HCT116 (cell line): ENCODE results near the gene TXNL4B.

ENCODE experiments used
- EZH2 ChIP-seq: fragments of 200-600 bp; sonication (generic); IDR thresholded peaks from 2 replicates; pipeline ENCODE4 v1.6.1; 2017; ENCODE audit warnings: antibody characterized with exemption, mixed run types
- EZH2phosphoT487 ChIP-seq: fragments of 200-600 bp; IDR thresholded peaks from 2 replicates; pipeline ENCODE4 v1.6.1; 2018; ENCODE audit warnings: antibody characterized with exemption, borderline replicate concordance
- POLR2A ChIP-seq: IDR thresholded peaks from 2 replicates; pipeline ENCODE4 v1.7.0; 2011; ENCODE audit warnings: borderline replicate concordance; ENCODE audit not compliant: insufficient read depth, insufficient read length; ENCODE audit errors: extremely low read depth
- POLR2AphosphoS5 ChIP-seq: IDR thresholded peaks from 2 replicates; pipeline ENCODE4 v1.6.1; 2011; ENCODE audit warnings: mild to moderate bottlenecking, low read depth, low read length, moderate library complexity
- SIN3A ChIP-seq: IDR thresholded peaks from 2 replicates; pipeline ENCODE4 v1.6.1; 2012; ENCODE audit warnings: low read depth
- SRF ChIP-seq: IDR thresholded peaks from 2 replicates; pipeline ENCODE4 v1.6.1; 2012; ENCODE audit warnings: low read depth
- YY1 ChIP-seq: IDR thresholded peaks from 2 replicates; pipeline ENCODE4 v1.6.1; 2011; ENCODE audit warnings: low read length, low read depth, moderate library complexity, mild to moderate bottlenecking; ENCODE audit not compliant: insufficient replicate concordance; ENCODE audit errors: extremely low read depth
- ZFX ChIP-seq: fragments of 450-650 bp; IDR thresholded peaks from 2 replicates; pipeline ENCODE4 v1.6.1; 2017
- ZNF274 ChIP-seq: fragments of 200-500 bp; sonication (Bioruptor generic); IDR thresholded peaks from 2 replicates; pipeline ENCODE4 v1.6.1; 2014; ENCODE audit warnings: mild to moderate bottlenecking, low read depth, low read length, inconsistent platforms
- TF ChIP-seq, protein P1 (sequence below): IDR thresholded peaks from 2 replicates; pipeline ENCODE4 v1.6.1; 2012; ENCODE audit warnings: low read depth
- TF ChIP-seq, protein P2 (sequence below): IDR thresholded peaks from 2 replicates; pipeline ENCODE4 v1.6.1; 2011; ENCODE audit warnings: mild to moderate bottlenecking, low read length, moderate library complexity; ENCODE audit not compliant: insufficient replicate concordance; ENCODE audit errors: extremely low read depth
- TF ChIP-seq, protein P3 (sequence below), 3 experiments: fragments of 200-600 bp in 1 of 3; sonication (generic) in 1 of 3; IDR thresholded peaks in 2 of 3; conservative IDR thresholded peaks in 1 of 3; 2 replicates each; pipeline ENCODE4 v1.5.1; 2012 to 2017; ENCODE audit warnings: low read depth in 2 of 3, low read length in 2 of 3, antibody characterized with exemption in 1 of 3, borderline replicate concordance in 1 of 3, control low read depth in 1 of 3, mild to moderate bottlenecking in 1 of 3, mixed read lengths in 1 of 3, mixed run types in 1 of 3, moderate library complexity in 1 of 3; ENCODE audit not compliant: insufficient read depth in 1 of 3
- TF ChIP-seq, protein P4 (sequence below): IDR thresholded peaks from 2 replicates; pipeline ENCODE4 v1.6.1; 2012

DNA sequence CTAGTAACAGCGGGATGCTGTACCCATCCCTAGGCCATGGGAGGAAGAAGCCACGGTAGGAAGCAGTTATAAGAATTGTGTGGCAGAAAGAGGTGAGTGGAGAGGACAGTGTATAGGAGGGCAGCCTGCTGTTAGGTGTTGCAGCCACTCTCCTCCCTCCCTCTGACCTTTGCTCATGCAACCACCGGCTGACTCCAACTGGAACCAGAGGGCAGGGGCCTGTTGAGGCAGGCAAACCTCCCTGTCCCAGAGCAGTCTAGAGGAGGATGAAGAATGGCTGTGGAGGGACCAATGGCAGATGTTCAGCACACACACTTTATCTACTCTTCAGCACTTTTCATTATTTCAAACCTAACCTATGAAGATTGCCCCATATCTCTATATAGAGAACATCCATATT, 2.2 kb downstream of the TXNL4B start:
- TF ChIP-seq, protein P1, sequence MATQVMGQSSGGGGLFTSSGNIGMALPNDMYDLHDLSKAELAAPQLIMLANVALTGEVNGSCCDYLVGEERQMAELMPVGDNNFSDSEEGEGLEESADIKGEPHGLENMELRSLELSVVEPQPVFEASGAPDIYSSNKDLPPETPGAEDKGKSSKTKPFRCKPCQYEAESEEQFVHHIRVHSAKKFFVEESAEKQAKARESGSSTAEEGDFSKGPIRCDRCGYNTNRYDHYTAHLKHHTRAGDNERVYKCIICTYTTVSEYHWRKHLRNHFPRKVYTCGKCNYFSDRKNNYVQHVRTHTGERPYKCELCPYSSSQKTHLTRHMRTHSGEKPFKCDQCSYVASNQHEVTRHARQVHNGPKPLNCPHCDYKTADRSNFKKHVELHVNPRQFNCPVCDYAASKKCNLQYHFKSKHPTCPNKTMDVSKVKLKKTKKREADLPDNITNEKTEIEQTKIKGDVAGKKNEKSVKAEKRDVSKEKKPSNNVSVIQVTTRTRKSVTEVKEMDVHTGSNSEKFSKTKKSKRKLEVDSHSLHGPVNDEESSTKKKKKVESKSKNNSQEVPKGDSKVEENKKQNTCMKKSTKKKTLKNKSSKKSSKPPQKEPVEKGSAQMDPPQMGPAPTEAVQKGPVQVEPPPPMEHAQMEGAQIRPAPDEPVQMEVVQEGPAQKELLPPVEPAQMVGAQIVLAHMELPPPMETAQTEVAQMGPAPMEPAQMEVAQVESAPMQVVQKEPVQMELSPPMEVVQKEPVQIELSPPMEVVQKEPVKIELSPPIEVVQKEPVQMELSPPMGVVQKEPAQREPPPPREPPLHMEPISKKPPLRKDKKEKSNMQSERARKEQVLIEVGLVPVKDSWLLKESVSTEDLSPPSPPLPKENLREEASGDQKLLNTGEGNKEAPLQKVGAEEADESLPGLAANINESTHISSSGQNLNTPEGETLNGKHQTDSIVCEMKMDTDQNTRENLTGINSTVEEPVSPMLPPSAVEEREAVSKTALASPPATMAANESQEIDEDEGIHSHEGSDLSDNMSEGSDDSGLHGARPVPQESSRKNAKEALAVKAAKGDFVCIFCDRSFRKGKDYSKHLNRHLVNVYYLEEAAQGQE: no peak
- TF ChIP-seq EZH2 (no peak), POLR2A (no peak), YY1 (no peak), POLR2AphosphoS5 (no peak), ZNF274 (no peak), SRF (no peak), SIN3A (no peak), ZFX (no peak), EZH2phosphoT487 (no peak)
- TF ChIP-seq, protein P2, sequence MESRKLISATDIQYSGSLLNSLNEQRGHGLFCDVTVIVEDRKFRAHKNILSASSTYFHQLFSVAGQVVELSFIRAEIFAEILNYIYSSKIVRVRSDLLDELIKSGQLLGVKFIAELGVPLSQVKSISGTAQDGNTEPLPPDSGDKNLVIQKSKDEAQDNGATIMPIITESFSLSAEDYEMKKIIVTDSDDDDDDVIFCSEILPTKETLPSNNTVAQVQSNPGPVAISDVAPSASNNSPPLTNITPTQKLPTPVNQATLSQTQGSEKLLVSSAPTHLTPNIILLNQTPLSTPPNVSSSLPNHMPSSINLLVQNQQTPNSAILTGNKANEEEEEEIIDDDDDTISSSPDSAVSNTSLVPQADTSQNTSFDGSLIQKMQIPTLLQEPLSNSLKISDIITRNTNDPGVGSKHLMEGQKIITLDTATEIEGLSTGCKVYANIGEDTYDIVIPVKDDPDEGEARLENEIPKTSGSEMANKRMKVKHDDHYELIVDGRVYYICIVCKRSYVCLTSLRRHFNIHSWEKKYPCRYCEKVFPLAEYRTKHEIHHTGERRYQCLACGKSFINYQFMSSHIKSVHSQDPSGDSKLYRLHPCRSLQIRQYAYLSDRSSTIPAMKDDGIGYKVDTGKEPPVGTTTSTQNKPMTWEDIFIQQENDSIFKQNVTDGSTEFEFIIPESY: no peak
- TF ChIP-seq, protein P3, sequence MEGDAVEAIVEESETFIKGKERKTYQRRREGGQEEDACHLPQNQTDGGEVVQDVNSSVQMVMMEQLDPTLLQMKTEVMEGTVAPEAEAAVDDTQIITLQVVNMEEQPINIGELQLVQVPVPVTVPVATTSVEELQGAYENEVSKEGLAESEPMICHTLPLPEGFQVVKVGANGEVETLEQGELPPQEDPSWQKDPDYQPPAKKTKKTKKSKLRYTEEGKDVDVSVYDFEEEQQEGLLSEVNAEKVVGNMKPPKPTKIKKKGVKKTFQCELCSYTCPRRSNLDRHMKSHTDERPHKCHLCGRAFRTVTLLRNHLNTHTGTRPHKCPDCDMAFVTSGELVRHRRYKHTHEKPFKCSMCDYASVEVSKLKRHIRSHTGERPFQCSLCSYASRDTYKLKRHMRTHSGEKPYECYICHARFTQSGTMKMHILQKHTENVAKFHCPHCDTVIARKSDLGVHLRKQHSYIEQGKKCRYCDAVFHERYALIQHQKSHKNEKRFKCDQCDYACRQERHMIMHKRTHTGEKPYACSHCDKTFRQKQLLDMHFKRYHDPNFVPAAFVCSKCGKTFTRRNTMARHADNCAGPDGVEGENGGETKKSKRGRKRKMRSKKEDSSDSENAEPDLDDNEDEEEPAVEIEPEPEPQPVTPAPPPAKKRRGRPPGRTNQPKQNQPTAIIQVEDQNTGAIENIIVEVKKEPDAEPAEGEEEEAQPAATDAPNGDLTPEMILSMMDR (IDR thresholded peaks at IDR 0.05 in 2 of 3, conservative IDR thresholded peaks at IDR 0.05 in 1 of 3; ENCODE audit: borderline replicate concordance in 1 of 3, insufficient read depth in 1 of 3, low read depth in 2 of 3, low read length in 2 of 3): no peak
- TF ChIP-seq, protein P4, sequence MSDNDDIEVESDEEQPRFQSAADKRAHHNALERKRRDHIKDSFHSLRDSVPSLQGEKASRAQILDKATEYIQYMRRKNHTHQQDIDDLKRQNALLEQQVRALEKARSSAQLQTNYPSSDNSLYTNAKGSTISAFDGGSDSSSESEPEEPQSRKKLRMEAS: no peak
